ENCODE results near the gene CRPPA. TPM values are rescaled to one million over a fixed set of nuclear protein-coding genes. Genes with fewer than 3 reads are reported as not detected.

CRPPA gene
- total and polyA plus RNA-seq, 2 donors (not counting 3 experiments of a cell fraction or from before 2014, with no cell fraction given), result 0.58 to 3.5 TPM

GRCh38 chr7:16402091-16402490 is 19.2 kb downstream of the CRPPA start:
- Histone ChIP-seq H3K4me3 (replicated peaks in 1 of 3; ENCODE audit: insufficient read depth in 1 of 3, low read depth in 1 of 3, low read length in 3 of 3) (no peak overlapping the region), H4K20me1 (replicated peaks; ENCODE audit: control insufficient read depth, extremely low read depth, insufficient read depth, low read length) (no peaks in the 10 kb centered on the region), H3K4me2 (ENCODE audit: insufficient read depth, low read length) (no peak overlapping the region), H3K27me3 (ENCODE audit: control insufficient read depth in 2 of 2, insufficient read depth in 2 of 2, low read length in 2 of 2) (no peaks in the 10 kb centered on the region), H3K36me3 (ENCODE audit: control insufficient read depth in 2 of 2, extremely low read depth in 1 of 2, insufficient read depth in 2 of 2, low read length in 2 of 2) (no peaks in the 10 kb centered on the region), H3K79me2 (ENCODE audit: control insufficient read depth, insufficient read depth, low read length) (no peaks in the 10 kb centered on the region), H3K9me1 (replicated peaks; ENCODE audit: control insufficient read depth, extremely low read depth, insufficient read depth, low read length) (no peaks in the 10 kb centered on the region), H3K27ac (ENCODE audit: insufficient read depth, low read depth, low read length) (no peak overlapping the region), H2AFZ (ENCODE audit: low read depth, low read length) (no peak overlapping the region), H3K9ac (replicated peaks; ENCODE audit: extremely low read depth, insufficient read depth, low read length) (no peak overlapping the region), H3K9me3 (replicated peaks; ENCODE audit: control insufficient read depth, insufficient read depth, low read length) (no peaks in the 10 kb centered on the region), H3K4me1 (ENCODE audit: control insufficient read depth, extremely low read depth, insufficient read depth, low read length) (no peaks in the 10 kb centered on the region)
- no TSS peak for BruUV-seq (replicated peaks)
- FAIRE-seq (no peak), DNase-seq (ENCODE audit: low read depth, low spot score) (no peak)
- POLR2A ChIA-PET, result no interaction called here
- TF ChIP-seq EZH2 (IDR thresholded peaks at IDR 0.05; ENCODE audit: borderline replicate concordance, low read depth, low read length, severe bottlenecking) (no peak), MYC (IDR thresholded peaks at IDR 0.05; ENCODE audit: low read depth, low read length) (no peak), POLR2AphosphoS5 (IDR thresholded peaks at IDR 0.05; ENCODE audit: insufficient read depth, low read depth, low read length) (no peak), JUN (IDR thresholded peaks at IDR 0.05; ENCODE audit: borderline replicate concordance, insufficient read depth, insufficient read length, low read depth) (no peak), MAX (IDR thresholded peaks at IDR 0.05; ENCODE audit: insufficient read depth, insufficient read length) (no peak), GATA2 (IDR thresholded peaks at IDR 0.05; ENCODE audit: insufficient read depth, insufficient read length, low read depth, low read length) (no peak), POLR2A (IDR thresholded peaks at IDR 0.05; ENCODE audit: low read depth, low read length) (no peak), CTCF (IDR thresholded peaks at IDR 0.05; ENCODE audit: extremely low read depth in 1 of 2, insufficient read depth in 1 of 2, low read depth in 1 of 2, low read length in 2 of 2) (no peak), FOS (IDR thresholded peaks at IDR 0.05; ENCODE audit: borderline replicate concordance, insufficient read depth, low read length) (no peak)
- dilution Hi-C loops (cut with MboI; ENCODE audit: extremely low pct_ligation_motif_present, low sequenced_read_pairs), result no loop called here
- intact Hi-C loops (cut with micrococcal nuclease), result no loop called here
- CTCF ChIA-PET, result no interaction called here

Data from endothelial cell of umbilical vein (primary cell).